Erythroblast (primary cell): ENCODE results near the gene ZBTB20.
"Not testable (repeated sequence)": the region's sequence is repeated elsewhere in the genome, so short reads cannot be mapped to it uniquely, and the experiment has no call there.

Experiments
- GATA1 ChIP-seq: IDR thresholded peaks from 2 replicates; pipeline ENCODE4 v1.6.1; 2011; ENCODE audit warnings: low read depth, mild to moderate bottlenecking, control low read depth, low read length, moderate library complexity
- POLR2A ChIP-seq: IDR thresholded peaks from 2 replicates; pipeline ENCODE4 v1.6.1; 2011; ENCODE audit warnings: mild to moderate bottlenecking, low read length

- not testable (repeated sequence) for TF ChIP-seq POLR2A, GATA1
Observed at GRCh38 chr3:115184859-115185572, 37.9 kb upstream of the ZBTB20 start.
